Fibroblast of skin of scalp (primary cell): ENCODE measurements around the gene MTTP. TPM values are rescaled to one million over a fixed set of nuclear protein-coding genes. Genes with fewer than 3 reads are reported as not detected.
A peak's percentile ranks its signal among the peaks of the same experiment; 100 is the strongest.
"Not testable (repeated sequence)": the region's sequence is repeated elsewhere in the genome, so short reads cannot be mapped to it uniquely, and the experiment has no call there.

ENCODE experiments used
- DNase-seq: peaks from one replicate; pipeline ENCODE4 v3.0.0-alpha.2; 2013
- polyA plus RNA-seq, 2 experiments: library from polyadenylated mRNA; unstranded; fragments of 120-200 nt; gene quantifications; one replicate each; pipeline ENCODE4 v1.2.1, GENCODE V29; 2013; ENCODE audit not compliant: insufficient read length in 2 of 2

The MTTP gene
- not detected for polyA plus RNA-seq (2013, experiment 1 of 2; ENCODE audit: insufficient read length)
- 0.35 TPM for polyA plus RNA-seq (2013, experiment 2 of 2; ENCODE audit: insufficient read length)

DNA sequence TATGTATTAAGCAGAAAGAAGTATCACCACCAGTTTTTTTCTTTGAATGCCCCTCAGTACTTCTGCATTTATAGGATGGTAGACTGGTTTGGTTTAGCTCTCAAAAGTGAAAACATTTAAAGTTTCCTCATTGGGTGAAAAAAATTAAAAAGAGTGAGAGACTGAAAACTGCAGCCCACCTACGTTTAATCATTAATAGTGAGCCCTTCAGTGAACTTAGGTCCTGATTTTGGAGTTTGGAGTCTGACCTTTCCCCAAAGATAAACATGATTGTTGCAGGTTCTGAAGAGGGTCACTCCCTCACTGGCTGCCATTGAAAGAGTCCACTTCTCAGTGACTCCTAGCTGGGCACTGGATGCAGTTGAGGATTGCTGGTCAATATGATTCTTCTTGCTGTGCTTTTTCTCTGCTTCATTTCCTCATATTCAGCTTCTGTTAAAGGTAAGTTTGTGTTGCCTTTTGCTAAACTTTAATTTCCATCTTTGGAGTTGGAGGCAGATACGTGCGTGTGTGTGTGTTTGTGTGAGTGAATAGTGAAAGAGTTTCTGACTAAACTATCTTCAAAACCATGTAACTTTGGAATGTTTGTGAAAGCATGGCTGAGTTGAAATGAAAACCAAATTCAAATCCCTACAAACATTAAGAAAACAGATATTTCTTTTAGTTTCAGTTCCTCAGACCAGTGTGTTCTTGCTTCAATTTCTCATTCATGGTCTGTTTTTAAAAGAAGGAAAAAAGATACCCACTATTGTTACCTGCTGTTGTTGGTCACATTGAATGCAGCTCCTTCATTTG, at the start of gene MTTP:
Gene MTTP, plus strand, starts transcription at position 295 of the 795 bp plus-strand sequence. Its CDS starts 86 bp downstream, at position 381.
- DNase-seq: no peak

DNA sequence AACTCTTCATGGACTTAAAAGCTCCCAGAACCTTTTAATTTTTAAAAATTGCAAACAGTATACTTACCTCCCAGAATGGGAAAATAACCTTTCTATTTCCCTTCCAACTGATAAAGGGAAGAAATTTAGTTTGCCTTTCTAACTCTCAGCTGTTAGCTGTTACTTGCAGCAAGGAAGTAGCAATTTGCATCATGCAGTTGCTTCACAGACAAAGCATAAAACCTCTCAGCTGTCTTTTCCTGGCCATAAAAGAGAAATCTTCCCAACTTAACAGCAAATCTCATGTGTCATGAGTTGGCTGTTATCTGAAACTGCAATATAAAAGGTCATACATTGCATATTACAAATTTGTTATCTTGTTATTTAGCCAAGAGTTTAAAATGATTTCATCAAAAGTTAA, 45.4 kb upstream of the MTTP start:
- DNase-seq: no peak

DNA sequence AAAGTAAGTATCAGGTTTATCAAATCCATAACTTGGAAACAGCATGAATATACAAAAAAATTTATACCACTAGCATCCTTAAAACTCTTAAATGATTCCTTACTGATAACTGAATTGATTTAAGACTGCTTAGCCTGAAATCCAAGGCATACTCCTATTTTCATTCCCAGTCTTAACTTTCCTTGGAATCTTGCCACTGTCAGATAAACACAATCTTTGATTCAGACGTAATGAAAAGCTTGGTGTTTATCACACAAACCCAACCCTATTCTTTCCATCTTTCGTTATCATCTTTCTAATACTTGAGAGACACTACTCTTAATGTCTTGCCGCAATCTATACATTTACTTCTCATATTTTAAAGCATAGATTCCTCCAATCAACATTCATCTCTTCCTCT, 44.7 kb upstream of the MTTP start:
- DNase-seq: no peak

DNA sequence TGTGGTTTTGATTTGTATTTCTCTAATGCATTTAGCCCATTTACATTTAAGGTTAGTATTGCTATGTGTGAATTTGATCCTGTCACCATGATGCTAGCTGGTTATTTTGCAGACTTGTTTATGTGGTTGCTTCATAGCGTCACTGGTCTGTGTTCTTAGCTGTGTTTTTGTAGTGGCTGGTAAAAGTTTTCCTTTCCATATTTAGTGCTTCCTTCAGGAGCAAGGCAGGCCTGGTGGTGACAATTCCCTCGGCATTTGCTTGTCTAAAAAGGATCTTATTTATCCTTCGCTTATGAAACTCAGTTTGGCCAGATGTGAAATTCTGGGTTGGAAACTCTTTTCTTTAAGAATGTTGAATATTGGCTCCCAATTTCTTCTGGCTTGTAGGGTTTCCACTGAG, 39.9 kb upstream of the MTTP start:
- DNase-seq: not testable (repeated sequence)

DNA sequence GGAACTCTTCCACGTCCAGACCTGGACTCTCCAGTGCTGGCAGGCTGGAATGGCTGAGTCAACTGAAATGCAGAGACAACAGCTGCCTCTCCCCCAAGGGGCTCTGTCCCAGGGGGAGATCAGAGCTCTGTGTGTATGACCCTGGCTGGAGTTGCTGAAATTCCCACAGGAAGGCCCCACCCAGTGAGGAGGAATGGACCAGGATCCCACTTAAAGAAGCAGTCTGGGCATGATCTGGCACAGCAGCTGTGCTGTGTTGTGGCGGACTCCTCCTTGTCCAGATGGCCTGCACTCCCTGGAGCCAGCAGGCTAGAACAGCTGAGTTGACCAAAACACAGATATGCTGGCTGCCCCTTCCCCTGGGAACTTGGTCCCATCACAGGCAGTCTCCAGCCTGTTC, 38.4 kb upstream of the MTTP start:
- peak; percentile 5 for DNase-seq

DNA sequence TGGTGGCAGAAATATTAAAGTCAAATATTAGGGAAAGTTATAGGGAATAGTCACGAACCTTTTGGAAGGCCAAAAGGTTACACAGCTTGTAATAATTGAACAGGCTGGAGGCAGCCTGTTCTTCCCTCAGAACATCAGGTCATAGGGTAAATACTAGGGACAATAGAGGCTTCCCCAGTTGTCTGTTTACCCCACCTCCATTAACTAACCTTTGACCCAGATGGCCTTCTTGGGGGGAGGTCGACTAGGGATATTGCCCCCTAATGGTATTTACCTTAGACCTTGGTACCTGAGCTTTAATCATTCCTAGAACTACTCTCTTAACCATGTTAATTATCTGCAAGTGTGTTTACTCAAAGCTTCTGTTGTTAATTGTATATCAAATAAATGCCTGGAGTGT, 37.8 kb upstream of the MTTP start:
- DNase-seq: no peak

DNA sequence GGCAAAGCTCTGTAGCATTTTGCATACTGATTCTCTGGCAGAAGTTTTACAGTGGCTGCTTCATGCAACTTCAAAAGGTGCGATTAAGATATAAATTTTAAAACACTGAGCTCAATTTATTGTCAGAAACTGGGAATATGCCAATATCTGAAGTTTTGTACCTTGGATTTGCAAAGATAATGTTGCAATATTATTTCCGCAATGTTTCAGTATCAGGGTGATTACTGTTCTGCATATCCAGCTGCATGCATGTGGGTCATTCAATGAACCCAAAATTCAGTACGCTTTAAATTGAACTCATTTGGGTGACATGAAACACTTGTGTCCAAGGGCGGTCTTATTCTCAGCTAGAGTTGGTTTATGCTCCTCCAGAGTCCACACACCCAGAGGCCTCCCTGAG, 37.0 kb upstream of the MTTP start:
- DNase-seq: no peak

DNA sequence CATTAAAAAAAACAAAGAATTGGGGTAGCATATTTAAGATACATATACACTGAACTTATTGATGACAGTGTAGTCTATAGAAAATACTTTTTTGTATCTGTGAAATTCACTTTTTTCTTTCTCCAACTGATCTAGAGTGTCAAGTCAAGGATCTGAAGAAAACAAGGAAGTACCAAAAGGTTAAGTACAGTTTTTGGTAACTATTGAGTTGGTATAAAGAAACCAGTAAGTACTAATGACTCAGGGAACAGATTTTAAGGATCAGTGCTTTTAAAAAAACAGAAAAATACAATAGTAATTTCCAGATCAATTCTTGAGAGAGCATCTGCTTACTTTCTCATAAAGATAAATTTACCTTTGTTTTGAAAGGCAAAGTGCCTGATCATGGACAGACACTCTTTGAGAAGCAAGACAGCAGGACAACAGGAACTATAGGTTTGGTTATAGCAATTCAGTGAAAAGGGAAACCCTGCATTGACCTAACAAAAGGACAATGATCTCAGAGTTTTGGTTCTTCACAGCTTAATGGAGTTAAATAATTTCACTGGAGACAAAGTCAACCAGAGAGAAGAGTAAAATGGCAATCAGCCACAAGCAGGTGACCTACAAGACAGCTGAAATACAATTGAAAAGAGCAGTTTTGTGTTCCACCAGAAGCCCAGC, 34.2 kb upstream of the MTTP start:
- no peak for DNase-seq

DNA sequence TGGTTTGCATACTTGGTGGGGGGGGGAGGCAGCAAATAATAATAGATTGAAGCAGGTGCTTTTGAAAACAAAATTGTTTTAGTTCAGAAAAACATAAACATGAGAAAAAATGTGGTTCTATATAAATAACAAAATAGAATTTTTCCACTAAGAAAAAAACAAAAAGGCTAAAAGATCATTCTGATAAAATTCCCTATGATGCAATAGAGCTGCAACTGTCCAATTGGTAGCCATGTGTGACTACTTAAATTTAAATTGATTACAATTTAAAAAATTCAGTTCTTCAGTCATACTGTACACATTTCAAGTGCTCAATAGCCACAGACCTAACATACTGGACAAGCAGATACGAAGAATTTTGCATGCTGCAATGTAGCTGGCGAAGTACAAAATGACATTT, 21.8 kb upstream of the MTTP start:
- no peak for DNase-seq

DNA sequence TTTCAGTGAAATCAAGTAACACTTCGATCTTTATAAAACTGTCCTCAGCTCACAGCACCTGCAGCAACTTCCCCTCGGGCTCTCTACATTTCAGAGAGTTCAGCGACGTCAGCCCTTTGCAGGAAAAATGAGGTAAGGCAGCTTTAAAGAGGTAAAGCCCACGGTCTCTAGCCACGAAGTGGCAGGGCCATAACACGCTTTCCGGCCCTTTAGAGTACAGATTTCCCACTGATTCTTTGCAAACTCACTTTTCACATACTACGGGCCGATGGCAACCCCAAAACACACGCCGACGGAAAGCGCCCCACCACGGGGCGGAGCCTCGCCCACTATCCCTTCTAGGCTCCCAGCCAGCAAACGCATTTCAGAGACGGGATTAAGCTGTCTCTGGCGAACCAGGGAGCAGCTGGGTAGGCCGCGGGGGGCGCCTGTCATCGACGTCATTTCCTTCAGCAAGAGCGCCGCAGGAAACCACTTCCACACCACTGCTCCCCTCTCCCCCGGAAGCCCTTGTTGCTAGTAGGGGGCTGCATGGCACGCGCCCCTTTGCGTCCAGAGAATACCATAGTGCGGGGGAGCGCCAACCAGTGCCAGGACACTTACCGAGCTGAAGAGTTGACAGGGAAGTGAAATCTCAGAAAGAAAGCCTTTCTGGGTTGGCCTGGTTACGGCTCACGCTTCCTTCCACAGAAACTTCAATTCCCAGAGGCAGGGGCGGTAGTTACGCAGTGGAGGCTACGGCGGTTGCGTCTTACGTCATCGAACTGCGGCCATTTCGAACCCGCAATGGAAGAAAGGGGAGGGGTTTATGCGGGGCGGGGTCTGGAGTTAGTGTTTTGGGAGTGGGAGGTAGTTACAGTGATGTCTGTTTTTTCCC, 11.1 kb upstream of the MTTP start, which contains the start of gene TRMT10A:
Gene TRMT10A, minus strand, starts transcription at position 730 of the 877 bp plus-strand sequence. CDS start 4,701 bp downstream, outside the sequence.
- peak; percentile 98 for DNase-seq

DNA sequence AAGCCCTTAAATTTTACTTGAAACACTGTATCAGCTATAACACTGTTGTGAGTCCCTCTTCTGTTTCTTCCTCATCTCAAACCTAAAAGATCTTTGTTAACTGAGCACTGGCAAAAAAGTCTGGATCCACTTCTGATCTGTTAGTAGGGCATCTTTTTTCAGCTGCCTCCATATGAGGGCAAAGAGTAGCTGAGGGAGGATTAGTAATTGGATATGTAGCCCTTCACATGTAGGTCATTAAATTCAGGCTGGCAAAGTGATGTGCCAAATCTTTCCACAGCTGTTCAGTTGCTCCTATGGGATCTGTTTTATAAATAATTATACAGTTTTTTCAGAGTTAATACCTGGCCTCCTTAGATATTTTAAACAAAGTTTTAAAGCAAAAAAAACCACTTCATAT, 9.7 kb upstream of the MTTP start:
- no peak for DNase-seq

DNA sequence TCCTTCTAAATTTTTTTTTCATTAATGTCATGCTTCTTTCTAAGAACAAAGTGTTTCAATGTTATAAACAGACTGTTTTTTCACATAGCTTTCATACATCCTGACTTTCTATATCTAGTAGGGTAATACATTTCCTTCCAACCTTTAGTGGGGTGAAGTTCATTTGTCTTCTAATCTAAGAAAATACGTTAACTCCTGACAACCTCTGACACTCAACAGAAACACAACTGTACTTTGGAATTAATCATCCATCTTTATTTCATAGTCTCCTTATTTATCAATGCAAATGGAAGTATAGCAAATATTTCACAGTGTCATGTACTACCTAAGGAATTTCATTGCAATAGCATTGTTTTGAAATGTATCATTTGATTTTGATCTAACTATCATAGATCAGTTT, 2.7 kb upstream of the MTTP start:
- no peak for DNase-seq

DNA sequence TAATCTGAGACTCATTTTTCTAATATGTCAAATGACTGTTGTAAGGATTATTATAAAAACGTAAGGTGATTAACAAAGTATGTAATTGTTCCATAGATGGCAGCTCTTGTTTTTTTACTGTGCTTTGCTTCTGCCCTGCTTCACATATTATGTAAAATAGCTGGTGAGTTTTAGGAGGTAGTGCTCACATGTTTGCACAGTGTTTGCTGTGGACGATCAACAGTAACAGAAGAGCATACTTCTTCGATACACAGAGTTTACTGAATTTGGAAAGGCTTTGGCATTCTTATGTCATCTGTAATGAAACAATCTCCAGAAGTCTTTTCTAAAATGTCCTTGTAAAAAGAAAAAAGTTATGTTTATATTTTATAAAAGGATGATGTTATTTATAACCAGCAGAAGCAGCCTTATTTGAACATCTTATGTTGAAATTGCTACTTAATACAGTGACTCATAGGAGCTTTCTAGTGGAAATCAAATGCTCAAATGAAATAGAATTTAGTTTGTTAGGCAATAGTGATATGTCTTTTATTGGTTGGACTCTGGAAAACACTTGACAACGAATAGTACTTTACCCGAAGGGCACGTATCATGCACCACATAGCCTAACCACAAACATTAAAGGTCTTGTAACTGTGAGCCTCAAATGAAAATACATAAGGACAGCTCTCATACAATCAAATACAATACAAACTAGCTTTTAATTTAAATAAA, 1.9 kb upstream of the MTTP start:
- DNase-seq: no peak

DNA sequence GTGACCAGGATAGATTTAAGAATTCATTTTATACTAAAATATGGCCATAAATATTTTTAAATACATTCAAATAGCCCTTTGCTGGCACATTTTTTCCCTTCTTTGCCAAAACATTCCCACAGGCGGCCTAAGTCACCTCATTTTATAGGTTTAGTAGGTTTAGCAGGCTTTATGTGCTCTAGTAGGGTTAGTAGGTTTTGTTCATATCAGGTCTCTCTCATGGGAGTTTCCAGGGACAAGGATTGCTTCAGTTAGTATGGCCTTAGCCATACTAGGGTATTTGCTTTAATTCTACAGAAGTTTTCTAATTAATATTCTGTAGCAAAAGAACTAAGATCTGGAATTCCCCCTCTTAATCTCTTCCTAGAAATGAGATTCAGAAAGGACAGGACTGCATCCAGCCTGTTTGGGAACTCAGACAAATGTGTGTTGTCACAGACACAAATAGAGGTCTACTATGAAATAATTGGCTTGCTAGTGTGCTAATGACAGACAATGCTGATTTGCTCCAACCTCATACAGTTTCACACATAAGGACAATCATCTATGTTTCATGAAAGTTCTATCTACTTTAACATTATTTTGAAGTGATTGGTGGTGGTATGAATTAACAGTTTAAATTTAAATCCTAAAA, 772 bp upstream of the MTTP start:
- DNase-seq: no peak

DNA sequence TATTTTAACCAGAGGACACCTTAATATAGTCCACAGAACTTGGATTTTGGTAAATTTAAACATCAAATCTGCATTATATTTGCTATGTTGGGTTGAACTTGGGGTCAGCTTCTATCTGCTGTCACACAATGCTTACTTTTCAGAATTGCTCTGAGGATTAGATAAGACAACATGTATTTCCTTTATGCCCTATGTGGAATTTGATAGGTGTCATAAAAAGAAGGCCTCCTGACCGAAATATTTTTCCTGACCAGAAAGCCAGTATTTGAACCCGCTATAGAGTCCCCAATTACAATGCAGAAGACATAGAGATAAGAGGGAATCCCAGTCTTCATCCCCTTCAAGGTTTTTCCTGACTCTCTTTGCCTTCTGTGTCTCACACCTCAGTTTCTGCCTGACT, 4.1 kb downstream of the MTTP start:
- no peak for DNase-seq

DNA sequence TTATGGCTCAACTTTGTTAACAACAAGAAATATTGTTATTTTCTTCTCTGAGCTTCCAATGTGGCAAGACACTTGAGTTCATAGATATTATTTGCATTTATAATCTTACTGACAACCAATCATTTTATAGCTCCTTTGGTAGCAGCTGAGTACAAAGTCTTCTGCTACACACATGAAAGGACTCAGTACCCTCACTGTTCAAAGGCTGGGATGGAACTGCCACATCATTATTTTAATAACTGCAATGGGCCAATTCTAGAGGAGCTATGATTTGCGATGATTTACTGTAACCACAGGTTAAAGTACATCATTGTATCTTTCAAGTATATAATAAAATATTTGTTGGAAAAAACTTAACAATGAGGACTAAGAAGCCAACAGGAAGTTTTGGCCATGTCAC, 10.9 kb downstream of the MTTP start:
- no peak for DNase-seq

DNA sequence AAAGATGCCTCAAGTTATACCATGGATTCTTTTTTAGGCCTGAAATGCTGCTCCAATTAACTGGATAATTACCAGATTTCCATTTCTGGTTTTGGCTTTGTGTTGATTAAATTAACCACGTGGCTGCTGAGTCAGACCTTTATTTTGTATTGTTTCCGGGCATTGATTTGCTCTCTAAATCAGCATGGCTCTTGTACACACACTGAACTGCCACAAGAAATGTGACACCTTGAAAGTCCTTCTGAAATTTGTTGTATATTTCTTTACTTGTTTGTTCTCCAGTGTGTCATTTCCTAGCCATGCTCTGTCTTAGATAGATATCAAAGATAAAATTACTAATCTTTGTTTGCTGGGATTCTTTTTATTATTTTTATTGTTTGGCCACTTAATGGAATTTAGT, 11.7 kb downstream of the MTTP start:
- no peak for DNase-seq

DNA sequence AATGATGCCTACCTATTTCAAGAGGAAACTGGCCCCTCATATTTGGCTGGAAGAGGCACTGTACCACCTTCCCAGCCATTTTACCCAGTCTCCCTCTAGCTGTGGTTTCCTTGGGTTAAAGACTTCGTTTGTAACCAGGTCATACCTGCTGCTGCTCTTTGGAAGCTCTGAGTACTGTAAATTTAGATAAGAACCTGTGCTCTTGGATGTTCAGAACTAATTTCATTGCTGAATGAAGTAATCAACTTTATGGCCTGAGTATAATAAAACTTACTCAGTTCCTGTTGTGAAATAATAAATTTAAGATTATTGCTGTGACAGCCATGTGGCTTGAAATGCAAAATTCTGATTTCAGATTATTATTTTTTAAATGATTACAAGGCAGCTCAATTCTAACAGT, 12.2 kb downstream of the MTTP start:
- DNase-seq: no peak

DNA sequence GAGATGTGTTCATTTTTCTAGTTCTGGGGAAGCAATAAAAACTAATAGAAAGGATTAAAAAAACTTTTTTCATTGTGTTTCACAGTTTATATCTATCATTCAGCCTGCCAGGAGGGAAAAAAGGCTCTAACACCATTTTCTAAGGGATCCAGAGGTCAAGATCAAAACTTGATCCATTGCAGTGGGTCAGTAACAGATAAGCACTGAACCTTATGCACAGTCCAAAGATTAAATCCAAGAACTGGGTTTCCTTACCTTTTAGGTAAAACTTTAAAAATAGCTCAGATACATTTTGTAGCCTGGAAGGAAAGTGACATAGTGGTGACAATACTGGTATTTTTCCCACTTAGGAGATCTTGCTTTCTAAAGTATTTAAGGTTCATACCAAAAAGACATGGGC, 12.7 kb downstream of the MTTP start:
- no peak for DNase-seq

DNA sequence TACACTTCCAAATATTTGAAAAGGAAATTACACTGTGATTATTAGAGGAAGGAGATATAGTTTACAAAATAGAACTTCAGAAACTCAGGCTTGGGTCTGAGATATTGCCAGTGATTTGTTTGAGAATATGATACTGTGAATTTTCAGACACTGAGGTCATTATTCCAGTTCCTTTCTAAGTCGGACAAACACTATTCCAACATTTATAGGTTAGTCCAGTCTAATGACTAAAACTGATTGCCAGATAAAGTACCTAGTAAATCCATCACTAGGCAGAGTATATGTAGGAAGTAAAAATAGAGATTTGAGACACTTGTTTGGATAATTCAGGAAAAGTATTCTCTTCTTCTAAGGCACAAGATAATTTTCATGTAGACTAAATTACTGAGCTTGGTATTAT, 13.2 kb downstream of the MTTP start:
- no peak for DNase-seq

DNA sequence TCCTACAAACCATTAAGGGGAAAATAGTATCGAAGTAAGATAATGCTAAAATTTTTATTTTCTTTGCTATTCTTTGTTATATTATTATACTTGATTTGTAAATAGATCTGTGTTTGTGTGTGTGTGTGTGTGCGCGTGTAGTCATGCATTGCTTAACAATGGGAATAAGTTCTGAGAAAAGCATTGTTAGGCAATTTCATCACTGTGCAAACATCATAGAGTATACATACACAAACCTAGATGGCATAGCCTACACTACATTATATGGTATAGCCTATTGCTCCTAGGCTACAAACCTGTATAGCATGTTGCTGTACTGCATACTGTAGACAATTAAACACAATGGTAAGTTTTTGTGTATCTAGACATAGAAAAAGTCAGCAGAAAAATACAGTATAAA, 17.1 kb downstream of the MTTP start:
- no peak for DNase-seq
